Dermis microvascular lymphatic vessel endothelial cell (primary cell): ENCODE data around the gene STK11IP. TPM values are rescaled to one million over a fixed set of nuclear protein-coding genes. Genes with fewer than 3 reads are reported as not detected.
A peak's percentile ranks its signal among the peaks of the same experiment; 100 is the strongest.

Experiments
- DNase-seq, 2 donors: peaks; one replicate each; pipeline versions ENCODE4 v3.0.0 to v3.0.0-alpha.2; 2010; ENCODE audit warnings: low read depth in 2 of 2
- total RNA-seq: library from RNA; depleted of rRNA; stranded (reverse); fragments of >200 nt; gene quantifications from 2 replicates; pipeline ENCODE4 v1.2.1, GENCODE V29; 2014

The STK11IP gene
- total RNA-seq, 1 donor from 2014 or later: 9.4 TPM

DNA sequence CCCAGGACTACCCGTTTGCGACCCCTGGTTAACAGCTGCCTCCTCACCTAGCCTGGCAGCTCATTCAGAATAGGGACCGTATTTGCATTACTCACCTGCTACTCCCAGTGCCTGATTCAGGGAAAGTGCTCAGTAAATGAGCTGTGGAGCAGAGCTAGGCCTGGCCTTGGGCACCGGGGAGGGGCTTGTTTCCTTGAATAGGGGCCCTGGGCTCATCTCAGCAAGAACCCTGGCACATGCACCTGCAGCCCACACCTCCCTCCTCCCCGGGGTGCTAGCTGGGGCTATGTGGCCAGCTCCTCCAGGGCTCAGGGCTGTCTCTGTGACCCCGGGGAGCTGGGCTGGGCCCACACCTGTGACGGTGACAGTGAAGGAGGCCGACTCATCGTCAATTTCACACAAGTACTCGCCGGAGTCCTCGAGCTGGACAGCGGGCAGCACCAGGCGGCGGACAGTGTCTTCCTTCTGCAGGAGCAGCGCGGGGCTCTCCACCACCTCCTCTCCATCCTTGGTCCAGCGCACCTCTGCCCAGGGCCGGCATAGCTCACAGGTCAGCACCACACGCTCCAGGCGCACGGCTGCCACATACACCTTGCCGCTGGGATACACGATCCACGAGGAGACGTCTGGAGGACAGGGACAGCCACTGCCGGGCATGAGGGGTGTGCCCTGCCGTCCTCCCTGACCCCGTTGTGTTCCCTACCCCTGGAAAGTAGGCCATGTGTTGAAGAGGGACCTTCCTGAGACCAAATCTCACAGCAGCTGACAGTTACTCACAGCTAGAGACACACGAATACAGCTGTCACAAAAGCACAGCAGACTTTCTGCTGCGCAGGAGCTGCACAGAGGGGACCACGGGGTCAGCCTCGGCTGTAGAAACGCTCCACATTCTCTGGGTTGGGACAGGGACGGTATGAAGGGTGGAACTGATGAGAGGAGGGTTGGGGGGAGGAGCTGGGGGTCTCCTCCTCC is 35.3 kb upstream of the STK11IP start:
- DNase-seq: no peak

DNA sequence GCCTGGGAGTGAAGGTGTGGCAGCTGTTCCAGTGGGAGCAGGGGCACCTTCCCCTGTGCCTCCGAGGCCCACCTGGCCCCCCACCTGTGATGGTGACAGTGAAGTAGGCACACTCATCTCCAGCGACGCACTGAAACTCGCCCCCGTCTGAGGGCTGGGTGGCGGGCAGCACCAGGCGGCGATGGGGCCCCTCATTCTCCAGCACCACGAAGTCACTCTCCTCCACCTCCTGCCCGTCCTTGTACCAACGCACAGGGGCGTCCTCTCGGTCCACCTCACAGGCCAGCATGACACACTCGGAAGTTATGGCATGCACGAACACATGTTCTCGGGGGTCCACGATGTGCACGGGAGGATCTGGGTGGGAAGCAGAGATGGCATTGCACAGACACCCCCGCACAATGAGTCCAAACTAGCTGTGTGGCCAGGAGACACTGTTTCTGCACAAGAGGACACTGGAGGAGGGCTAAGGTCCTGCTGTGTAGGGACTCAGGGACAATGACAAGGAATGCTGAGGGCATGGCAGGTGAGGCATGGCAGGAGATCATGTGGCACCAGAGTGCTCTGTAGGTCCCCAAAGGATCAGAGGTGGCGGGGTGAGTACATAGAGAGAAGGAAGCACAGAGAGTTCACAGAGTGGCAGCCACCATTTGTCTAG is 34.3 kb upstream of the STK11IP start:
- DNase-seq: no peak

GRCh38 chr2:219565130-219566080 is 32.3 kb upstream of the STK11IP start:
- no peak for DNase-seq

GRCh38 chr2:219566640-219567039 is 31.0 kb upstream of the STK11IP start:
- no peak for DNase-seq

- no peak for DNase-seq
These were observed 30.5 kb upstream of the STK11IP start for GRCh38 chr2:219567131-219567530.

DNA sequence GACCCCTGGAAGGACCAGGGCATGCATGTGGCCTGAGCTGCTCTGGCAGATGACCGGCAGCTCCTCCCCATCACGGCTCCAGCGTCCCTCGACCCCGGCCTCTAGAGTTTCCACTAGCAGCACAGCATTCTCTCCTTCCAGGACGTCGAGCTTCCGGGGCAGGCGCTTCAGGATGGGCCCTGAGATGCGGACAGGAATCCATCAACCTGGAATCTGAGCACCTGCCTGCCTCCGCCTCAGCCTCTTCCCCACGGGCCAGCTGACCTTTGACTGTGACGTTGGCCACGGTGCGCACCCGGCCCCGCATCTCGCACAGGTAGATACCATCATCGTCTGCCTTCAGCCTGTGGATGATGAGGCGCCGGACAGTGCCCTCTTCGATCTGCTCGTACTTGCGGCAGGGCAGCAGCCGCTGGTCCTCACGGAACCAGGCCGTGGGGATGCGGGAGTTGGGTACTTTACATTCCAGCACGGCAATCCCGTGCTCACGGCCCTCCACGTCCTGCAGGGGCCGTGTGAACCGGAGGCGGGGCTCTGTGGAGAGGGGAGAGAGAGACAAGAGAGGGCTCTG is 29.8 kb upstream of the STK11IP start:
- DNase-seq: no peak

- no peak for DNase-seq
These were observed 28.6 kb upstream of the STK11IP start for GRCh38 chr2:219569041-219569440.

GRCh38 chr2:219569635-219570034 is 28.0 kb upstream of the STK11IP start:
- no peak for DNase-seq

DNA sequence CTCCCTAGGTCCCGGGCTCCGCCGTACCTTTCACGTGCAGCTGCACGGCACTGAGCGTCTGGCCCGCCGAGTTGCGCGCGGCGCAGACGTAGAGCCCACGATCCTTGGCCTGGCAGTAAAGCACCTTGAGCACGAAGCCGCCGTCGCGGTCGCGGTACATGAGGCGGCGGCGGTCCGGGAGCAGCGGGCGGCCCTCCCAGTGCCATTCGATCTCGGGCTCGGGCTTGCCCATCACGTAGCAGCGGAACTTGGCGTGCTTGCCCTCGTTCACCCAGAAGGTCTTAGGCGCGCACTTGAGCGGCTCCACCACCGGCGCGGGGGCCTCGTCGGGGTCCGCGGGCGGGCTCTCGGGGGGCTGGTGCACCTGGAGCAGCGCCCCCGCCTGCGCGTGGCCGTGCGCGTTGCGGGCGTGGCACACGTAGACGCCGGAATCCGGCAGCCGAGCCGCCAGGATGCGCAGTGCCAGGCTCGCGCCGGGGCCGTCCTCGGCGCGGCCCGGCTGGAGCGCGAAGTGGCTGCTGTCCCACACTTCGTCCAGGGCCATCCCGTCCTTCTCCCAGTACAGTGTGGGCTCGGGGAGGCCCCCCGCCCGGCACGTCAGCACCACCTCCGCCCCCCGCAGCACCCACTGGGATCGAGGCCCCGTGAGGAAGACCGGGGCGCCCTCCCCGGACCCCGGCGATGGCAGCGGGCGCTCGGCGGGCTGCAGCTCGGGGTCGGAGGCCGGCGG is 27.3 kb upstream of the STK11IP start:
- peak in 1 of 2 donors; percentile 36 for DNase-seq

DNA sequence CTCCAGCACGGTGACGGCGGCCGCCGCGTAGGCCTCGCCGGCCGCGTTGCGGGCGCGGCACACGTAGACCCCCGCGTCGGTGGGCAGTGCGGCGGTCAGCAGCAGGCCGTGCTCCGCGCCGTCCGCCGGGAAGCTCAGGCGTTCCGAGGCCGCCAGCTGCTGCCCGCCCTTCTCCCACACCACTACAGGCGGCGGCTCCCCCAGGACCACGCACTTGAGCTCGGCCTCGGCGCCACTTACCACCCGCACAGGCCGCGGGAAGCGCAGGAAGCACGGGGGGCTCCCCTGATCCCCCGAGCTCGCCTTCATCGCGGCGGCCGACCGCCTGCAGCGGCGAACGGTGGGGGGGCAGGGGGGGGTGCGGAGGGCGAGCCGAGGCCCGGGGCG is 26.7 kb upstream of the STK11IP start:
- peak in 1 of 2 donors; percentile 29 for DNase-seq

GRCh38 chr2:219571311-219572236 is 26.1 kb upstream of the STK11IP start, which contains the start of gene OBSL1:
Gene OBSL1, minus strand, starts transcription at chr2:219571539. Its CDS starts 307 bp downstream, at chr2:219571232.
- DNase-seq: peak; percentile 33 to 60

- DNase-seq: no peak
These were observed 25.2 kb upstream of the STK11IP start, which contains the start of gene INHA for GRCh38 chr2:219572237-219573001. Gene INHA, plus strand, starts transcription at chr2:219572310. Its CDS starts 65 bp downstream, at chr2:219572375.

DNA sequence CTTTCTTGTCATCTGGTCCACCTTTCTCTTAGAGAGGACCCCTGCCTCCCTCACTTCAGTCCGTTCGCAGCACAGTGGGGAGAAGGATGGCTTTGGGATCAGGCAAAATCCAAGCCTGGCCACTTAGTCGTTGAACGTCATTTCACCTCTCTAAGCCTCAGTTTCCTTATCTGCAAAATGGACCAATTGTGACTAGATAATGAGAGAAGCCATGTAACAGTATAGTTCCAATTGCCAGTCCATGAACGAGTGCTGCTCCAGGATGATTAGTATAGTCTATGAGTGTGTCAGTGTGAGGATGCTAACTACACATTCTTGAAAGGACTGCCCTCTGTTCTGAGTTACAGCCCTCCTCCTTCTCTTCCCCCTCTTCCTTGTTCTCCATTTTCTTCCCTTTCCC is 24.5 kb upstream of the STK11IP start:
- DNase-seq: no peak

- no peak for DNase-seq
These were observed 23.0 kb upstream of the STK11IP start for GRCh38 chr2:219574484-219575311.

GRCh38 chr2:219575566-219576504 is 21.8 kb upstream of the STK11IP start:
- DNase-seq: no peak
